Skeletal muscle satellite cell (primary cell): Measurements from ENCODE around the gene LRRC10B. TPM values are rescaled to one million over a fixed set of nuclear protein-coding genes. Genes with fewer than 3 reads are reported as not detected.
A peak's percentile ranks its signal among the peaks of the same experiment; 100 is the strongest.
"Not testable (repeated sequence)": the region's sequence is repeated elsewhere in the genome, so short reads cannot be mapped to it uniquely, and the experiment has no call there.

ENCODE experiments used
- H3K27me3 ChIP-seq: 2 replicates; pipeline ENCODE4 v1.7.0; 2013; ENCODE audit warnings: low read length; ENCODE audit not compliant: control insufficient read depth, insufficient read depth
- H3K36me3 ChIP-seq: 2 replicates; pipeline ENCODE4 v1.7.0; 2013; ENCODE audit warnings: mild to moderate bottlenecking, control low read depth, low read length; ENCODE audit not compliant: insufficient read depth
- H3K4me1 ChIP-seq: 2 replicates; pipeline ENCODE4 v1.7.0; 2013; ENCODE audit warnings: low read length; ENCODE audit not compliant: control insufficient read depth, insufficient read depth
- H3K4me2 ChIP-seq: 2 replicates; pipeline ENCODE4 v1.7.0; 2013; ENCODE audit warnings: mild to moderate bottlenecking, low read length
- H3K4me3 ChIP-seq: 2 replicates; pipeline ENCODE4 v1.7.0; 2013; ENCODE audit warnings: low read length
- H3K9ac ChIP-seq: 2 replicates; pipeline ENCODE4 v1.7.0; 2013; ENCODE audit warnings: mild to moderate bottlenecking, low read depth, low read length, moderate library complexity
- H3K9me3 ChIP-seq: replicated peaks from 2 replicates; pipeline ENCODE4 v1.7.0; 2013; ENCODE audit warnings: mild to moderate bottlenecking, control low read depth, low read length
- total RNA-seq: library from RNA; depleted of rRNA; stranded (reverse); fragments of >200 nt; gene quantifications from 2 replicates; pipeline ENCODE4 v1.2.3, GENCODE V29; 2012; rRNA removed

LRRC10B gene
- 0.22 TPM in 1 of 2 replicates, not detected in the other for total RNA-seq

GRCh38 chr11:61507962-61508861 is at the start of gene LRRC10B:
Gene LRRC10B, plus strand, starts transcription at chr11:61508749. Its CDS starts 250 bp downstream, at chr11:61508999.
- H3K4me1 ChIP-seq = peaks cover 24% of the 10 kb centered on the region
- H3K9me3 ChIP-seq = no peaks in the 10 kb centered on the region
- no peak within 1 kb of the TSS for H3K9ac ChIP-seq
- peak within 1 kb of the TSS; percentile 81 for H3K4me2 ChIP-seq
- peak within 1 kb of the TSS; percentile 53 for H3K4me3 ChIP-seq
- no peaks in the 10 kb centered on the region for H3K36me3 ChIP-seq
- H3K27me3 ChIP-seq = peaks cover 64% of the 10 kb centered on the region

GRCh38 chr11:61460474-61460881 is 48.1 kb upstream of the LRRC10B start:
- Histone ChIP-seq H3K9ac (no peak overlapping the region), H3K27me3 (no peaks in the 10 kb centered on the region)

GRCh38 chr11:61460986-61461385 is 47.6 kb upstream of the LRRC10B start:
- Histone ChIP-seq H3K27me3 (no peaks in the 10 kb centered on the region), H3K9me3 (no peaks in the 10 kb centered on the region)

More at GRCh38 chr11:61460474-61460881, 48.1 kb upstream of the LRRC10B start:
- H3K4me2 ChIP-seq = no peak overlapping the region
- peaks cover under 1% of the 10 kb centered on the region for H3K36me3 ChIP-seq
- H3K4me3 ChIP-seq = no peak overlapping the region
- H3K9me3 ChIP-seq = no peaks in the 10 kb centered on the region
- H3K4me1 ChIP-seq = peaks cover 3% of the 10 kb centered on the region

GRCh38 chr11:61467602-61468001 is 40.9 kb upstream of the LRRC10B start:
- not testable (repeated sequence) for H3K9me3 ChIP-seq, H3K9ac ChIP-seq, H3K27me3 ChIP-seq, H3K36me3 ChIP-seq, H3K4me3 ChIP-seq, H3K4me2 ChIP-seq, H3K4me1 ChIP-seq

More at GRCh38 chr11:61460986-61461385, 47.6 kb upstream of the LRRC10B start:
- no peak overlapping the region for H3K4me2 ChIP-seq
- H3K4me1 ChIP-seq = peaks cover 3% of the 10 kb centered on the region
- H3K36me3 ChIP-seq = no peaks in the 10 kb centered on the region
- no peak overlapping the region for H3K4me3 ChIP-seq
- H3K9ac ChIP-seq = no peak overlapping the region

GRCh38 chr11:61468002-61468401 is 40.5 kb upstream of the LRRC10B start:
- H3K4me2 ChIP-seq = no peak overlapping the region
- no peak overlapping the region for H3K4me3 ChIP-seq
- peaks cover 3% of the 10 kb centered on the region for H3K36me3 ChIP-seq
- H3K4me1 ChIP-seq = peaks cover 9% of the 10 kb centered on the region
- no peak overlapping the region for H3K9ac ChIP-seq
- H3K27me3 ChIP-seq = no peaks in the 10 kb centered on the region
- no peaks in the 10 kb centered on the region for H3K9me3 ChIP-seq

- no peak overlapping the region for H3K4me2 ChIP-seq
- no peaks in the 10 kb centered on the region for H3K27me3 ChIP-seq
- no peak overlapping the region for H3K4me3 ChIP-seq
- no peak overlapping the region for H3K9ac ChIP-seq
- peaks cover 3% of the 10 kb centered on the region for H3K36me3 ChIP-seq
- no peaks in the 10 kb centered on the region for H3K9me3 ChIP-seq
- H3K4me1 ChIP-seq = peaks cover 9% of the 10 kb centered on the region
Observed at GRCh38 chr11:61472282-61472681, 36.3 kb upstream of the LRRC10B start.

GRCh38 chr11:61472868-61473267 is 35.7 kb upstream of the LRRC10B start:
- no peaks in the 10 kb centered on the region for H3K27me3 ChIP-seq
- no peak overlapping the region for H3K4me3 ChIP-seq
- no peaks in the 10 kb centered on the region for H3K9me3 ChIP-seq
- H3K4me1 ChIP-seq = peaks cover 9% of the 10 kb centered on the region
- peaks cover 3% of the 10 kb centered on the region for H3K36me3 ChIP-seq
- no peak overlapping the region for H3K4me2 ChIP-seq
- no peak overlapping the region for H3K9ac ChIP-seq

GRCh38 chr11:61473370-61474012 is 35.1 kb upstream of the LRRC10B start:
- Histone ChIP-seq H3K36me3 (peaks cover 3% of the 10 kb centered on the region), H3K27me3 (peaks cover 2% of the 10 kb centered on the region), H3K4me2 (no peak overlapping the region), H3K4me1 (peaks cover 9% of the 10 kb centered on the region), H3K9ac (no peak overlapping the region), H3K4me3 (no peak overlapping the region), H3K9me3 (no peaks in the 10 kb centered on the region)

- peaks cover 4% of the 10 kb centered on the region for H3K27me3 ChIP-seq
- H3K9ac ChIP-seq = no peak overlapping the region
- no peak overlapping the region for H3K4me2 ChIP-seq
- H3K36me3 ChIP-seq = peaks cover 3% of the 10 kb centered on the region
- H3K4me3 ChIP-seq = no peak overlapping the region
- H3K4me1 ChIP-seq = peaks cover 9% of the 10 kb centered on the region
- H3K9me3 ChIP-seq = no peaks in the 10 kb centered on the region
Observed at GRCh38 chr11:61474013-61474643, 34.4 kb upstream of the LRRC10B start.

GRCh38 chr11:61475433-61475832 is 33.1 kb upstream of the LRRC10B start:
- Histone ChIP-seq H3K4me2 (no peak overlapping the region), H3K36me3 (peaks cover 3% of the 10 kb centered on the region), H3K9me3 (no peaks in the 10 kb centered on the region), H3K4me1 (peaks cover 9% of the 10 kb centered on the region), H3K27me3 (peaks cover 5% of the 10 kb centered on the region), H3K4me3 (no peak overlapping the region), H3K9ac (no peak overlapping the region)

- no peak overlapping the region for H3K4me3 ChIP-seq
- peaks cover 15% of the 10 kb centered on the region for H3K27me3 ChIP-seq
- no peak overlapping the region for H3K9ac ChIP-seq
- no peaks in the 10 kb centered on the region for H3K9me3 ChIP-seq
- peaks cover 9% of the 10 kb centered on the region for H3K4me1 ChIP-seq
- H3K4me2 ChIP-seq = no peak overlapping the region
- H3K36me3 ChIP-seq = no peaks in the 10 kb centered on the region
Observed at GRCh38 chr11:61476371-61476770, 32.2 kb upstream of the LRRC10B start.
